AG09319 (cell line): ENCODE measurements around the gene NRROS.

Source experiments
- DNase-seq: peaks from one replicate; pipeline ENCODE4 v3.0.0-alpha.2; 2010; ENCODE audit warnings: low read depth; ENCODE audit errors: extremely low read depth
- CTCF ChIP-seq: IDR thresholded peaks from 2 replicates; pipeline ENCODE4 v1.5.1; 2011; ENCODE audit warnings: low read depth, mild to moderate bottlenecking, inconsistent platforms, low read length, moderate library complexity

NRROS gene

GRCh38 chr3:196661400-196661799 is 21.9 kb downstream of the NRROS start:
- TF ChIP-seq CTCF: no peak
- DNase-seq: no peak

- TF ChIP-seq CTCF: no peak
- no peak for DNase-seq
These were observed 22.5 kb downstream of the NRROS start for GRCh38 chr3:196662033-196662432.

- no peak for DNase-seq
- no peak for TF ChIP-seq CTCF
These were observed 23.4 kb downstream of the NRROS start for GRCh38 chr3:196662711-196663571.

GRCh38 chr3:196666001-196666867 is 26.7 kb downstream of the NRROS start:
- DNase-seq: no peak
- TF ChIP-seq CTCF: no peak

GRCh38 chr3:196667056-196667825 is 27.7 kb downstream of the NRROS start:
- no peak for DNase-seq

GRCh38 chr3:196670339-196670738 is 30.8 kb downstream of the NRROS start:
- no peak for DNase-seq
- TF ChIP-seq CTCF: no peak

More at GRCh38 chr3:196667056-196667825, 27.7 kb downstream of the NRROS start:
- TF ChIP-seq CTCF: no peak
